HG03159 (cell line): Measurements from ENCODE around the gene PHLDA1.
"Not testable (repeated sequence)": the region's sequence is repeated elsewhere in the genome, so short reads cannot be mapped to it uniquely, and the experiment has no call there.

Experiments
- ATAC-seq: cut with Tn5 transposase; IDR thresholded peaks from one replicate; pipeline ENCODE4 v1.9.1; 2021; ENCODE audit warnings: mild to moderate bottlenecking, moderate library complexity; ENCODE audit not compliant: unreplicated experiment

Gene PHLDA1

DNA sequence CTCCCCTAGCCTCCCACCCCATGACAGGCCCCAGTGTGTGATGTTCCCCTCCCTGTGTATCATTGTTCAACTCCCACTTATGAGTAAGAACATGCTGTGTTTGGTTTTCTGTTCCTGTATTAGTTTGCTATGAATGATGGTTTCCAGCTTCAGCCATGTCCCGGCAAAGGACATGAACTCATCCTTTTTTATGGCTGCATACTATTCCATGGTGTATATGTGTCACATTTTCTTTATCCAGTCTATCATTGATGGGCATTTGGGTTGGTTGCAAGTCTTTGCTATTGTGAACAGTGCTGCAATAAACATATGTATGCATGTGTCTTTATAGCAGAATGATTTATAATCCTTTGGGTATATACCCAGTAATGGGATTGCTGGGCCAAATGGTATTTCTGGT is 43.9 kb downstream of the PHLDA1 start:
- ATAC-seq: not testable (repeated sequence)

DNA sequence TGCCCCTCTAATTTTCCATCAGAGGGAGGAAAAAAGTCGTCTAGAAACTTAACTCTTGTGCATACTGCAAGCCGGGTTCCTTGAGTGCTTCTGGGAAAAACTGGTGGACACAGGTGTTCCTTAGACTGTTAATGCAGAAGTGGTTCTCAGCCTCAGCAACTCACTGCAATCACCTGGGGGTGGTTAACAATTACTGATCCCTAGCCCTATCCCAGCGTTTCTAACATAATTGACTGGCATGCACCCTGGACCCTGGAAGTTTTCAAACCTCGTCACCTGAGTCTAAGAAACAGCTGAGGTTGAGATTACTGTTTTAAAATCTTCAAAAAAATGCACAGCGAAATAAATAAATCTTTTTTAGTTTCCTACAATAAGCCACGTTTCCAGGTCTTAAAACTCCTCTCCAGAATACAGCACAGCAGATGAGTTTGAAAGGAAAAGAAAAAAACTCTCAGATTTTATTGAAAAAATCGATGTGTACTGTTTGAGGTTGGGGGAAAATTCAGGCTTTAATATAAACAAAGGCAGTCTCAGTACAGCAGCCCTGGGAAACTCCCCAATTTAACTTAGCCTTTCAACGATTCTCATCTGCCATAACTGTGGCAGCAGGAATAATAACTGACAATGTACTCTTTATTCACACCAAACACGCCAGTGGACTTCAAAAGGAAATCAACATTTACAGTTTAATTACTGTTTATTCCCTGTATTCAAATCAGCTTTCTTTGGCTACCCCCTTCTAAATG is 45.4 kb downstream of the PHLDA1 start:
- ATAC-seq: no peak

DNA sequence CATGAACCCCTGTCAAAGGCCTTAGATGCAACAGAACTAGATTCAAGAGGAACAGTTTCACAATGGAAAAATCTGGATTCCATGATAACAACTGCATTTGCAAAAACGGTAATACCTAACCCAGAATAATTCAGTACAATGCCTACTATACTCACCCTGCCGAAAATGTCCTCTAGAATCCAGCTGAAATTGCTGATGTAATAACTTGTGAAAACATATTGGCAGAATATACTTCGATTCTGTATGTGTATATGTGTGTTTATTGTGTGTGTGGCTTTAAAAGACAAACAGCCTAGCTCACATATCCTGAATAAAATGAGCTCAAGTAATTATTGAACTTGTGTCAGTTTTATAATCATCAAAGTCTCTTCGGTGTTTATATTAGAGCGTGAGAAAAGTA is 46.0 kb downstream of the PHLDA1 start:
- ATAC-seq: no peak

DNA sequence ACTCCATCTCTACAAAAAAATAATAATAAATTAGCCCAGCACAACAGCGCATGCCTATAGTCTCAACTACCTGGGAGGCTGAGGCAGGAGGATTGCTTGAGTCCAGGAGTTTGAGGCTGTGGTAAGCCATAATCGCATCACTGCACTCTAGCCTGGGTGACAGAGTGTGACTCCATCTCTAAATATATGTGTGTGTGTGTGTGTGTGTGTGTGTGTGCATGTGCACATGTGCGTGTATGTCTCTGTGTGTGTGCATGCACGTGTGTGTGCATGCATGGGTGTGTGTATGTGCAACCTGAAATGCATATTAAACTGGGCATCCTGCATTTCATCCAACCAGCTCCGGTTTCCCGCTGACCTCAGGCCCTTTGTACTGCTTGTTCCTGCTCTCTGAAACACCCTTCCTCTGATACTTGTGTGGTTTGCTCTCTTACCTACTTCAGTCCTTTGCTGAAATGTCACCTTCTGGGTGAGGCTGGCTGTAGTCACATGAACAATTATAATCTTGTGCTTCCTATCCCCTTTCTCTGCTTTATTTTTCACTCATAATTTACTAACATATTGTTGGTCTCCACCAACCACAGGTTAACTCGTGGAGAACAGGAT is 46.9 kb downstream of the PHLDA1 start:
- no peak for ATAC-seq

DNA sequence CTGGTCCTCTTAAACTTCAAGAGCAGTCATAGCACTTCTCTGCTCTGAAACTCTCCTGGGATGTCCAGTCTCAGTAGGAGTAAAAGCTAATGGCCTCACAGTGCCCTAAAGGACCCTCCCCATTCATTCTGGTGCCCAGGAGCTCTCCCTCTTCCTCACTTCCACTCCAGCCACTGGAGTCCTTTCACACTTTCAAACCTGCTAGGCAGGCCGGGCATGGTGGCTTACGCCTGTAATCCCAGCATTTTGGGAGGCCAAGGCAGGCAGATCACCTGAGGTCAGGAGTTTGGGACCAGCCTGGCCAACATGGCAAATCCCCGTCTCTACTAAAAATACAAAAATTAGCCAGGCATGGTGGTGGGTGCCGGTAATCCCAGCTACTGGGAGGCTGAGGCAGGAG is 47.7 kb downstream of the PHLDA1 start:
- ATAC-seq: not testable (repeated sequence)

DNA sequence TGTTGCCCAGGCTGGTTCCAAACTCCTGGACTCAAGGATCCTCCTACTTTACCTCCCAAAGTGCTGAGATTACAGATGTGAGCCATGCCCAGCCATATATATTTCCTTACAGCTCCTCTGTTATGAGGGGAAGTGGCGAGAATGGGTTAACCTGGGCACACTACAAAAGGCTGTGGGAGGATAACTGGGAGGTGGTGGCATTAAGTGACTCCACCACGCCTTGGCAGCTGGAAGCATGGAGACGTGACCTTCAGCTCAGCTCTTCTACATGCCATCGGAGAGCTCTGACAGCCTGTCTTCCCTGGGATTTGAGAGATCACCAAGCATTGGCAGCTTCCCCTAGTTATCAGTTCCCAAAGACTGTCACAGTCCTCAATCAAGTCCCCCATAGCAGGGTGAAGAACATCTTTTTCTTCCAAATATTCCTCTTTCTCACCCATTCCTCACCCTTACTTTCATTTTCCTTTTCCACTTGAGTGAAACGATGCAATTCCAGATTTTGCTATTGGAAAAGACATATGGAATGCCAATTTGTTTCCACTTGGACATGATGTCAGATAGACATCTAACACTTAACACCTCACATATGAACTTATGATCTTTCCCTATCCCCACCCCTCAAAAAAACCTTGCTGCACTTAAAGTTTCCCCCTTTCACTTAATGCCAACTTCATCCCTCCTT is 48.5 kb downstream of the PHLDA1 start:
- ATAC-seq: no peak

DNA sequence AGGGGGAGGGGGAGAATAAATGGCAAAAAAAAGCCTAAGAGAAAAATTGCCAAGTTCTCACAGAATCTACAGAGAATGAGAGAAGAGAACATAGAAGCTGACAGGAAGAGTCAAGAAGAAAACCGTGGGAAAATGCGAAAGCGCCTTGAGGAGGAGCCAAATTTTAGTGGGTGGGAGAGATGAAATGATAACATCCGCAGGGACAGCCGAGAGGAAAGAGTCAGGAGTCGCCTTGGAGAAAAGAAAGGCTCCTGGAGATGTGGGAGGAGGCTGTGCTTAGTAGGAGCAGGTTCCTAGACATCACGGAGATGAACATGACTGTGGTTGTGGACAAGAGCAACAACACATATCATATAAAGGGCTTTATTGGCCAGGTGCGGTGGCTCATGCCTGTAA is 49.4 kb downstream of the PHLDA1 start:
- no peak for ATAC-seq

DNA sequence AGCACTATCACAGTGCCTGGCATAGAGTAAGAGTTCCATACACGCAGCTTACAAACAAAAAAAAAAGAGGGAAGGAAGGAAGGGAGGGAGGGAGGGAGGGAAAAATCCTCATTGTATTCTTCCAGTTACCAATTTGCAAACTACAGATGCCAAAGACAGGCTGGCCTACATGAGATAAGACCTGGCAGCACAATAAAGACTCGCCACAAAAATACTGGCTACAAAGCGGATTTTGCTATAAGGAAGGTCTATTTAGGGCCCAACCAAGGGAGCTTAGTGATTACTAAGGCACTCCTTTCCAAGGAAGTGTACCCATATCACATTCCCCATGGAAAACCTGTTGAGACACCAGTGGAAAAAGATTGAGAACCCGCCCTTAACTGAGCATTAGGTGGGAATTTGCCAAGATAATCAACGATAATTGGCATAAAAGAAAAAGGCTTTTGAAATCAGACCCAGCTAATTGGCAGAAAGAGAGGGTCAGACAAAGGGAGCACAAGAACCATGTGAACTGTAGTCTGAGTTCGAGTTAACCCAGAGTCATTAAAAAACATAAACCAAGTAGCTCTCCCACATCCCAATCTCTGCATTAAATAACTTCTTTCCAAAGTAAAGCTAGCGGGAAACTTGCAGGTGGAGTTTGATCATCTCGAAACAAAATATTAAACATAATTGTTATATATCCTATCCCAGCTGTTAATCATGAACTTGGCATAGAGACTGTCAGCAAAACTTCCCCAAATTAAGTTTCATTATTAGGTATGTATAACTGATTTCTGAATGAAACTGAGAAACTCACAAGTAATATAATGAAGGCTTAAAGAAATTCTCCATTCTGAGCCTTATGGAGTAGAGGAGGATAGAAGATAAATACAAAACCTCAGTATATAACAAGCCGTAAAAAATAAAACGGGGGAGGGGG is 50.1 kb downstream of the PHLDA1 start:
- ATAC-seq: peak; percentile 62

DNA sequence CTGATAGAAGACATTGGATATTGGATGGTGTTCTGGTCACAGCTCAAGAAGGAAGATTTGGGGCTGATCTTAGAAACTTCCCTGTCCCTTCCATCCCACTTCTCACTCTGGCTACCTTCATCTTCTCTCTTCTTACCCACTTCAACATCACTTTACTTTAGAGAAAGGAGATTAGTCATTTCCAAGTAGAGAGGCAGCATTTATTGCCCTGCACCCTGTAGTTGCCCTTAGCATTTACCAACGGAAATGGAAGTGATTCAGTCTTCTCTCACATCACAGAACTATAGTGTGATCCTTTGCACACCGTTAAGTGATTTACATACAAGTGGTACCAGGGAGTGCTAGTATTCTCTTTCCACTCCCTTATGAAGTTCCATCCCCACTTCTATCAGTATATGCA is 52.4 kb downstream of the PHLDA1 start:
- no peak for ATAC-seq

DNA sequence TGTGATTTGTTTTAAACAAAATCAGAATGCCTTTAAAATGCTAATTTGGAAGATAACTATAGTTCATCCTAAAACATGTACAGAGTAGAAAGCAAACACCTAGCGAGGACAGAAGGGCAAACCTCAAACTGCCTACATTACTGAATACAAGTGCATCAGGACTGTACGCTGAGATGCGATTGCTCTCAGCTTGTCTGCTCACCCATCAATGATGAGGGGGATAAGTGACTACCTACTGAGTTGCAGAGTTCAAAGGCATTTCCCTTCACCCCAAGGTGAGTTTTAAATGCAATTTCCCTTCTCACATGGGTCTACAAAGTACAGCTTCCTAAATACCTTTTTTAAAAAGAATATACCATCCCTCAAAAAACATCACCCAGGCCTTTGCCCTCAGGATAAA is 52.9 kb downstream of the PHLDA1 start:
- ATAC-seq: no peak

DNA sequence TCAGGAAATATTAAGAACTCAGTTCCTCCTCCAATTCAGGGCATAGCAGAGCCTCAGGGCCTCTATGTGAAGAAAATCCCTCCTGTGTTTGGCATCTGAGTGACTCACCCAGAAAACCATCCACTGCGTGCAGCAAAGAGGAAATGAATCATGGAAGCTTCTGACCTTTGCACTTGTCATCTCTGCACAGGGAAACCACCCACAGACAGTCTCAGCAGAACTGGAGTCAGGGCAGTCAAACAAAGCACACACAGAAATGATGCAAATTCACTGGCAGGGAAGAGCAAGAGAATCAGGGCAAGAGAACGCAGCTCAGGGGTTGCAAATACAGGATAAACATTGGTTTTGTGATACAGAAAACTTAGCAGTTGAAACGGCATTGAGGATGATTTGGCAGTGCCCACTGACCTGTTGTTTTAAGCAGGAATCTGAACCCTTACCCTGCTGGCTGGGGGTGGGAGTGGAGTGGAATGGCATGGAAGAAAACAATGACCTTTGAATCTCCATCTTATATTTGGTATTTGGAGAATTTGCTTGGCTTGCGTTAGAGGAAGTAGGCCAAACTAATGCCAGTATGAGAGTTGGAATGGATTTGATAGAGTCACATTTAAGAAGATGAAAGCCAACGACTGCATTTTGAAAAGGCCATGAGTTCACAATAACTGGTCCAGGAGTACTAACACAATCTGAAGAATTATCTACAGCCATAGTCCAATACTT is 53.5 kb downstream of the PHLDA1 start:
- ATAC-seq: peak; percentile 96

DNA sequence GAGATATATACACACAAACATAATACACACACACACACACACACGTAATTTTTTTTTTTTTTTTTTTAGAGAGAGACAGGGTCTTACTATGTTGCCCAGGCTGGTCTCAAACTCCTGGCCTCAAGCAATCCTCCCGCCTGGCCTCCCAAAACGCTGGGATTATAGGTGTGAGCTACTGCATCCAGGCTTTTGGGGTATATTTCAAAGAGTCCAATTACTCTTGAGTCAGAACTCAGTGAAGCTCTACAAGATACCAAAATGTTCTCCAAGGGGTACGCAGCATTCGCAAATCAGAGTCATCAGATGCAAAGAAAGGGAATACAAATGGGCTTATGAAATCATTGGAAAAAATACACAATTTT is 54.0 kb downstream of the PHLDA1 start:
- ATAC-seq: peak; percentile 0

DNA sequence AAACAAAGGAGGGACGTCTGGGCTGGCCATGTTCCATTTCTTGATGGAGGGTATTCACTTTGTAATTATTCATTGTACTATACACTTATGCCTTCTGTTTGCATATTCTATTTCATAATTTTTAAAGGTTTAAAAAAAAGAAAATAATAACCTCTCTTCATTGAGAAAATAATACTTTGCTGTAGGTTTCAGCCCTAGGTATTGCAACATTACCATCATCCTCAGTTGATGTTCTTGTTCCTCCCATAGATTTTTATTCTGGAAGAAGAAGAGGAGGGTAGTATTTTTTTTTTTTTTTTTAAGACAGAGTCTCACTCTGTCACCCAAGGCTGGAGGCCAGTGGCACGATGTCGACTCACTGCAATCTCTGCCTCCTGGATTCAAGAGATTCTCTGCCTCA is 54.7 kb downstream of the PHLDA1 start:
- no peak for ATAC-seq

DNA sequence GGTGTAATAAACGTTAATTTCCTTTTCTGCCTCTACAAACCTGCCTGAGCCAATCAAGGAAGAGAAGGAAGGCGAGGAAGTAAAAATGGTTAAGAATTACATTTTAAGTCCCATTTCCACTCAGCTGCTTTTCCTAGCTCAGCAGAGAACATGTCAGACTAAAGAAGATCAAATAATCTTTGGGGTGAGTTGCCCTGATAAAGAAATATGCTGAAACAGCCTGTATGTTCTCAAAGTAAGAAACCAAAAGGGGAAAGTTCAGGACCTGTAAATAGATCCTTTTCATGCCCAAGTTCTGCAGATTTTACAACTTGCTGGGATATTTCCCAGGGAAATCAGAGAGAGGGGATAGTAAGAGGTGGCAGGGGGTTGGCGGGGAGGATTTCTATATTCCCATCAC is 55.5 kb downstream of the PHLDA1 start:
- ATAC-seq: no peak

DNA sequence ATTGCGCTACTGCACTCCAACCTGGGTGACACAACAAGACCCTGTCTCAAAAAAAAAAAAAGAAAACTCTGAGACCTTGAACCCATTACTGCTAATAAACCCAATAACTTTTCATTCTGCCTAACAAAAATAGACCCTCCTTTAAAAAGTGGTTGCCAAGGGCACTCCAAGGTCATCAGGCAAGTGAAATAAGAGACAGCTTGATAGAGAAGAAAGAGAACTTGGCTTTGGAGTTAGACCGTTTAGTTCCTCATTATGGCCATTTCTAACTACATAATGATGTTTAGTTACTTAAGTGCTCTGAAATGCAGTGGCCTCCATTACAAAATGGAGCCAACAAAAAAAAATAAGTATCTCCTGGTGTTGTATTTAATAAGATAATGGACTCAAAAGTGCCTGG is 55.9 kb downstream of the PHLDA1 start:
- no peak for ATAC-seq
